Mesodermal cell (in vitro differentiated cells): ENCODE results near the gene SLC9A9.

ENCODE experiments used
- H3K27ac ChIP-seq: 2 replicates; pipeline ENCODE4 v1.7.0; 2013; ENCODE audit warnings: mild to moderate bottlenecking, low read depth, low read length, moderate library complexity; ENCODE audit not compliant: severe bottlenecking
- H3K36me3 ChIP-seq: 2 replicates; pipeline ENCODE4 v1.7.1; 2013; ENCODE audit warnings: mild to moderate bottlenecking, low read length, moderate library complexity; ENCODE audit not compliant: control insufficient read depth, insufficient read depth
- H3K4me1 ChIP-seq: one replicate; pipeline ENCODE4 v1.7.1; 2013; ENCODE audit warnings: mild to moderate bottlenecking, low read length; ENCODE audit not compliant: insufficient read depth, control insufficient read depth, poor library complexity, severe bottlenecking
- H3K4me3 ChIP-seq: 2 replicates; pipeline ENCODE4 v1.7.0; 2013; ENCODE audit warnings: low read length, control low read depth, mild to moderate bottlenecking; ENCODE audit not compliant: insufficient read depth, poor library complexity, severe bottlenecking; ENCODE audit errors: extremely low read depth
- H3K9me3 ChIP-seq: 2 replicates; pipeline ENCODE4 v1.7.1; 2013; ENCODE audit warnings: mild to moderate bottlenecking, low read length, moderate library complexity; ENCODE audit not compliant: control insufficient read depth
- WGBS, 2 experiments: methylation state at CpG; one replicate each; pipeline ENCODE4 v1.1.5; 2013; ENCODE audit warnings: missing lambda C conversion rate in 2 of 2; ENCODE audit not compliant: insufficient coverage in 2 of 2; 5-methylcytosine and 5-hydroxymethylcytosine counted together

SLC9A9 gene

GRCh38 chr3:143843587-143843986 is 4.7 kb downstream of the SLC9A9 start:
- peaks cover 15% of the 10 kb centered on the region for H3K4me1 ChIP-seq
- H3K4me3 ChIP-seq: no peak overlapping the region
- no peaks in the 10 kb centered on the region for H3K9me3 ChIP-seq
- no peak overlapping the region for H3K27ac ChIP-seq
- WGBS, 2 experiments: no CpG with 5 or more reads among the region's 2 CpGs
- H3K36me3 ChIP-seq: no peaks in the 10 kb centered on the region

DNA sequence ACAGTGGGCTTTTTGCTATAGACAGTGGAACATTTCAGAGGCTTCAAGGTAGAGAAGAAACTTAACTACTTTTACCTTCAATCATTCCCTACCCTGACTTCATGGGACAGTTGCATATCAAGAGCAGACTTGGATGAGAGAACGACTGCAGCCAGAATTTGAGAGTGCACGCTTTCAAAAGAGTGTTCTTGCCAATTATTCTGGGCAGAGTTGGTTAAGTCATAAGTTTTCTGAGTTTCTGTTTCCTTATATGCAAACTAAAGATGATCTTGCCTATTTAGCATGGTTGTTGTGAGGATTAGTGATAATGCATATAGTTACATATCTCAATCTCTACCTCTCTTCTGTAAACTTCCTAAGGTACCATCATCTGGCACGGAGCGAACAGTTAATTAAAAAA is 7.6 kb downstream of the SLC9A9 start:
- H3K4me1 ChIP-seq: no peaks in the 10 kb centered on the region
- H3K36me3 ChIP-seq: no peaks in the 10 kb centered on the region
- no peaks in the 10 kb centered on the region for H3K9me3 ChIP-seq
- H3K27ac ChIP-seq: no peak overlapping the region
- H3K4me3 ChIP-seq: no peak overlapping the region
- WGBS, 2 experiments: 100% methylated on average over 2 of the region's 4 CpGs

- no peaks in the 10 kb centered on the region for H3K36me3 ChIP-seq
- no peaks in the 10 kb centered on the region for H3K9me3 ChIP-seq
- H3K4me1 ChIP-seq: no peaks in the 10 kb centered on the region
- no peak overlapping the region for H3K27ac ChIP-seq
- 40% methylated on average over 2 of the region's 2 CpGs; no CpG with 5 or more reads in 1 of the 2 experiments for WGBS, 2 experiments
- no peak overlapping the region for H3K4me3 ChIP-seq
Observed at GRCh38 chr3:143839980-143840379, 8.3 kb downstream of the SLC9A9 start.

DNA sequence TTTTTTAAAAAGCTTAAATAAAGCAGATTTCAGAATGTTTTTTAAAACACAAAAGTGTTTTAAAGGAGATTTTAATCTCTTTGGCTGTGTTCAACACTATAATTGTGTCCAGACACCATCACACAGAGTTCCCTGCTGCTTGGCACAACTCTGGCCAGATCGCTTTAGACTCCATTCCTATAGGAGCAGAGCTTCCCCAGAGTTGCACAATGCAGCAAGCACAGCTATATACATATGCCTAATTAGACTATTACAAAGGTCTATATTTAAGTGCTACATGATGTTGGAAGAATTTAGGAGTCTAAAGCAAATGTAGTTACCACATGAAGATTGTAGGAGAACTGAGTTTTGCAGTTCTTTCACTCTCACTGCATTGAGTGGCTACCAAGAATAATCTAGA is 11.2 kb downstream of the SLC9A9 start:
- Histone ChIP-seq H3K9me3 (no peaks in the 10 kb centered on the region), H3K36me3 (no peaks in the 10 kb centered on the region), H3K27ac (no peak overlapping the region), H3K4me1 (no peaks in the 10 kb centered on the region), H3K4me3 (no peak overlapping the region)
- WGBS, 2 experiments: 83 to 100% methylated on average over 1 of the region's 1 CpG

GRCh38 chr3:143835312-143835711 is 13.0 kb downstream of the SLC9A9 start:
- Histone ChIP-seq H3K4me3 (no peak overlapping the region), H3K27ac (no peak overlapping the region), H3K36me3 (no peaks in the 10 kb centered on the region), H3K4me1 (no peaks in the 10 kb centered on the region), H3K9me3 (no peaks in the 10 kb centered on the region)
- WGBS, 2 experiments: no CpG with 5 or more reads among the region's 2 CpGs

DNA sequence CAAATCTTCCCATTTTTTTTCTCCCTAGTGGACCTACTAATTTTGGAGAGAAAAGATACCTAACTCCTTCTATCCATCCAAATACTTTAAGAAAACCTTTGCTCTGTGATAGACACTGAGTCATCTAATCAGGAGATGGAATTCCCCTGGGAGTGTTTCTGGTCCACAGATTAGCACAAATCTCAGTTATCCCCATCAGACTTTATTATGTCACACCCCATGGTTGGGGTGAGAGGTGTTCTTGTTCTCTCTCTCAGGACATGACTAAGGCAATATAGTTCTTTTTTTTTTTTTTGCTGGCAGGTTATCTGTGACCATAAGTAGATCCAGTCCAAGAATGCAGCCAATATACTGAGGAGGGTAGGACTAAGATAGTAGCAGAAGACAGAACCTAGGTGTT is 15.8 kb downstream of the SLC9A9 start:
- Histone ChIP-seq H3K4me3 (no peak overlapping the region), H3K36me3 (no peaks in the 10 kb centered on the region), H3K9me3 (no peaks in the 10 kb centered on the region), H3K27ac (no peak overlapping the region), H3K4me1 (no peaks in the 10 kb centered on the region)

DNA sequence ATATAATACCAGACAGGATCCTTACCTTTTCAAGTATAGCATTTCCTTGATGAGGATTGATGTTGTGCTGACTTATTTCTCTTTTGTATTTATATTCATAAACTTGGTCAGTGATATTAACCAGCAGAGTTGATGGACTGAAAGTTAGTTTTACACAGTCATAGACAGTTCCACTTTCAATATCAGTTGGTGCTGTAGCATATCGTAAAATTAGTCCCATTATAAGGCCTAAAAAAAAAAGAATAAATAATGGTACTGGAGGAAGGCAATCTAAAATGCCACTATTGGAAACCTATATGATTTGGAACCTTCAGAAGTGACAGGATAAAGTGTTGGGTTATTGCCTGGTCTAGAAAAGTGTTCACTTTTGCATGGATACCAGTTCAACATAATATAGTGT is 16.3 kb downstream of the SLC9A9 start:
- no peaks in the 10 kb centered on the region for H3K9me3 ChIP-seq
- H3K27ac ChIP-seq: no peak overlapping the region
- 100% methylated on average over 1 of the region's 1 CpG; no CpG with 5 or more reads in 1 of the 2 experiments for WGBS, 2 experiments
- no peaks in the 10 kb centered on the region for H3K4me1 ChIP-seq
- no peak overlapping the region for H3K4me3 ChIP-seq
- no peaks in the 10 kb centered on the region for H3K36me3 ChIP-seq

DNA sequence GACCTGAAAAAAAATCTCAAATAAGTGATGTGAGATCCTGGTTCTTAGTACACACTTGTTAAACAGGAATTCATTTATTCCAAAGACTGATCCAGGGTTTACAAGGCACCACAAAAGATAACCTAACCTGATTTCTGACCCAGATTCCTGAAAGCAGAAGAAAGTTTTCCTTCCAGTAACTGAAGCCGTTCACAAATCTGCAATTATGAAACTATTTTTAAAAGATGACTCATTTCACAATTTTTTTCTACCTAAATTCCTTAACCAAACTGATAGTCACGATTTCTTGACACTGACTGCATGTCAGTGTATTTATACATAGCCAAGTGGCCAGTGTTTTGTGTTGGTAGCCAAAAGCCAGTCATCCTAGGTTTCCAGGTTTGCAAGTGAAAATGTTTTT is 17.1 kb downstream of the SLC9A9 start:
- no peaks in the 10 kb centered on the region for H3K36me3 ChIP-seq
- H3K27ac ChIP-seq: no peak overlapping the region
- H3K4me1 ChIP-seq: no peaks in the 10 kb centered on the region
- WGBS, 2 experiments: 88 to 100% methylated on average over 1 of the region's 2 CpGs
- H3K4me3 ChIP-seq: no peak overlapping the region
- H3K9me3 ChIP-seq: no peaks in the 10 kb centered on the region

GRCh38 chr3:143830786-143831185 is 17.5 kb downstream of the SLC9A9 start:
- no peaks in the 10 kb centered on the region for H3K4me1 ChIP-seq
- no peaks in the 10 kb centered on the region for H3K9me3 ChIP-seq
- H3K27ac ChIP-seq: no peak overlapping the region
- no peak overlapping the region for H3K4me3 ChIP-seq
- no peaks in the 10 kb centered on the region for H3K36me3 ChIP-seq

GRCh38 chr3:143830063-143830462 is 18.2 kb downstream of the SLC9A9 start:
- no peaks in the 10 kb centered on the region for H3K36me3 ChIP-seq
- no peak overlapping the region for H3K27ac ChIP-seq
- H3K4me1 ChIP-seq: no peaks in the 10 kb centered on the region
- no CpG with 5 or more reads among the region's 2 CpGs for WGBS, 2 experiments
- H3K4me3 ChIP-seq: no peak overlapping the region
- H3K9me3 ChIP-seq: no peaks in the 10 kb centered on the region

- Histone ChIP-seq H3K4me3 (no peak overlapping the region), H3K9me3 (no peaks in the 10 kb centered on the region), H3K27ac (no peak overlapping the region), H3K4me1 (no peaks in the 10 kb centered on the region), H3K36me3 (no peaks in the 10 kb centered on the region)
- 76 to 100% methylated on average over 2 of the region's 2 CpGs for WGBS, 2 experiments
Observed at GRCh38 chr3:143827425-143827824, 20.8 kb downstream of the SLC9A9 start.

- no peaks in the 10 kb centered on the region for H3K4me1 ChIP-seq
- 50 to 83% methylated on average over 1 of the region's 1 CpG for WGBS, 2 experiments
- no peak overlapping the region for H3K27ac ChIP-seq
- no peaks in the 10 kb centered on the region for H3K36me3 ChIP-seq
- no peaks in the 10 kb centered on the region for H3K9me3 ChIP-seq
- no peak overlapping the region for H3K4me3 ChIP-seq
Observed at GRCh38 chr3:143826296-143826695, 22.0 kb downstream of the SLC9A9 start.
